ENCODE results near the gene RFPL3. TPM values are rescaled to one million over a fixed set of nuclear protein-coding genes. Genes with fewer than 3 reads are reported as not detected.
"Not testable (repeated sequence)": the region's sequence is repeated elsewhere in the genome, so short reads cannot be mapped to it uniquely, and the experiment has no call there.

Gene RFPL3
- total RNA-seq, 1 experiment from 2014 or later: not detected

DNA sequence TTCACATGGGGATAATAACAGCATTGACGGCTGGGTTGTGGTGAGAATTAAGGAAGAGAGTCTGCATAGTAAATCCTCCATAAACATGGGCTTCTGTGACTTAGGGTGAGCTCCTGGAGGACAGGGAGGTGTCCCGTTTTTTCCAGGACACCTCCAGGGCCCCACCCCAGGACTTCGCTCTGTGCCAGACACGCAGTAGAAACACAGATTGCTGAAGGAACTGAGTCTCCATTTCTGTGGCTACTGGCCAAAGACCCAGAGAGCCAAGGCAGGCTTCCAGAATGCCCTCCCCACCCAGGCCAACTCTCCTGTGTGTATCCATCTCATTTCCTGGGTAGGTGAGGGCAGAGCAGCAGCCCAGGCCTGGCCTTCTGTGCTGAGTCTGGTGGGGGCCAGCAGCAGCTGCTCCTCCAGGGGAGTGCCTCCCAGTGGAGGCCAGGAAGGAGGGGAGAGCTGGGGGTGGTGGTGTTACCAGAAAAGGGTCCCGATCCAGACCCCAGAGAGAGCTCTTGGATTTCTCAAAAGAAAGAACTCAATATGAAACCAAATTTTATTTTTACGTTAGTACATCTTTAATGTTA is 9.5 kb upstream of the RFPL3 start:
- intact Hi-C loops (cut with micrococcal nuclease): no loop called here
- POLR2A ChIA-PET (ENCODE audit: unreplicated experiment): no interaction called here
- no peak for DNase-seq
- TF ChIP-seq, protein P1, sequence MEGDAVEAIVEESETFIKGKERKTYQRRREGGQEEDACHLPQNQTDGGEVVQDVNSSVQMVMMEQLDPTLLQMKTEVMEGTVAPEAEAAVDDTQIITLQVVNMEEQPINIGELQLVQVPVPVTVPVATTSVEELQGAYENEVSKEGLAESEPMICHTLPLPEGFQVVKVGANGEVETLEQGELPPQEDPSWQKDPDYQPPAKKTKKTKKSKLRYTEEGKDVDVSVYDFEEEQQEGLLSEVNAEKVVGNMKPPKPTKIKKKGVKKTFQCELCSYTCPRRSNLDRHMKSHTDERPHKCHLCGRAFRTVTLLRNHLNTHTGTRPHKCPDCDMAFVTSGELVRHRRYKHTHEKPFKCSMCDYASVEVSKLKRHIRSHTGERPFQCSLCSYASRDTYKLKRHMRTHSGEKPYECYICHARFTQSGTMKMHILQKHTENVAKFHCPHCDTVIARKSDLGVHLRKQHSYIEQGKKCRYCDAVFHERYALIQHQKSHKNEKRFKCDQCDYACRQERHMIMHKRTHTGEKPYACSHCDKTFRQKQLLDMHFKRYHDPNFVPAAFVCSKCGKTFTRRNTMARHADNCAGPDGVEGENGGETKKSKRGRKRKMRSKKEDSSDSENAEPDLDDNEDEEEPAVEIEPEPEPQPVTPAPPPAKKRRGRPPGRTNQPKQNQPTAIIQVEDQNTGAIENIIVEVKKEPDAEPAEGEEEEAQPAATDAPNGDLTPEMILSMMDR (conservative IDR thresholded peaks at IDR 0.05; ENCODE audit: low read depth, low read length): no peak
- H4K20me1 ChIP-seq (ENCODE audit: low read length): no peaks in the 10 kb centered on the region
- no peak overlapping the region for H2AFZ ChIP-seq (ENCODE audit: low read length)
- H3K27me3 ChIP-seq (ENCODE audit: low read length): peaks cover 22% of the 10 kb centered on the region
- H3K9me2 ChIP-seq (replicated peaks; ENCODE audit: low read length): no peaks in the 10 kb centered on the region
- no peak for ATAC-seq
- CTCF ChIA-PET: no interaction called here
- no peaks in the 10 kb centered on the region for H3K9me3 ChIP-seq (ENCODE audit: low read length)
- no peaks in the 10 kb centered on the region for H3K36me3 ChIP-seq (ENCODE audit: low read depth, low read length)
- no peak overlapping the region for H3K9ac ChIP-seq (ENCODE audit: low read length)
- H3K4me1 ChIP-seq (ENCODE audit: insufficient read depth, low read length): no peaks in the 10 kb centered on the region
- no peaks in the 10 kb centered on the region for H3K79me2 ChIP-seq (ENCODE audit: low read length)
- no peaks in the 10 kb centered on the region for H3F3A ChIP-seq (ENCODE audit: low read length, unreplicated experiment)
- no TSS peak for BruUV-seq (replicated peaks)
- no peak overlapping the region for H3K4me3 ChIP-seq (ENCODE audit: low read length)
- no peak overlapping the region for H3K27ac ChIP-seq (ENCODE audit: low read length)
- H3K4me2 ChIP-seq (ENCODE audit: low read length): no peak overlapping the region

DNA sequence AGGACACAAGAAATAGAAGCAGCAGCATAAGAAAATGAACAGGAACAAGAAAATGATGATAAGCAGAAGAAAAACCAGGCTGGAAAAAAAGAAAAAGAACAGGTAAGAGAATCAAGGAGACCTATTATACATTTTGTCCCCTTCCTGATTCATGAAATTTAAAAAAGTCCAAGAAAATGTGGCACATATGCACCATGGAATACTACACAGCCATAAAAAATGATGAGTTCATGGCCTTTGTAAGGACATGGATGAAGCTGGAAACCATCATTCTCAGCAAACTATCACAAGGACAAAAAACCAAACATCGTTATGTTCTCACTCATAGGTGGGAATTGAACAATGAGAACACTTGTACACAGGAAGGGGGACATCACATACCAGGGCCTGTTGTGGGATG is 5.8 kb upstream of the RFPL3 start:
- POLR2A ChIA-PET (ENCODE audit: unreplicated experiment); CTCF ChIA-PET; H4K20me1 ChIP-seq (ENCODE audit: low read length); H3K9me3 ChIP-seq (ENCODE audit: low read length); H3K4me2 ChIP-seq (ENCODE audit: low read length); H3K36me3 ChIP-seq (ENCODE audit: low read depth, low read length); H3K4me1 ChIP-seq (ENCODE audit: insufficient read depth, low read length); H3K4me3 ChIP-seq (ENCODE audit: low read length); H3F3A ChIP-seq (ENCODE audit: low read length, unreplicated experiment); DNase-seq; H3K9ac ChIP-seq (ENCODE audit: low read length); H3K9me2 ChIP-seq (replicated peaks; ENCODE audit: low read length); H3K27ac ChIP-seq (ENCODE audit: low read length); H3K79me2 ChIP-seq (ENCODE audit: low read length); ATAC-seq; BruUV-seq (replicated peaks); H3K27me3 ChIP-seq (ENCODE audit: low read length); H2AFZ ChIP-seq (ENCODE audit: low read length); intact Hi-C loops (cut with micrococcal nuclease): not testable (repeated sequence)

DNA sequence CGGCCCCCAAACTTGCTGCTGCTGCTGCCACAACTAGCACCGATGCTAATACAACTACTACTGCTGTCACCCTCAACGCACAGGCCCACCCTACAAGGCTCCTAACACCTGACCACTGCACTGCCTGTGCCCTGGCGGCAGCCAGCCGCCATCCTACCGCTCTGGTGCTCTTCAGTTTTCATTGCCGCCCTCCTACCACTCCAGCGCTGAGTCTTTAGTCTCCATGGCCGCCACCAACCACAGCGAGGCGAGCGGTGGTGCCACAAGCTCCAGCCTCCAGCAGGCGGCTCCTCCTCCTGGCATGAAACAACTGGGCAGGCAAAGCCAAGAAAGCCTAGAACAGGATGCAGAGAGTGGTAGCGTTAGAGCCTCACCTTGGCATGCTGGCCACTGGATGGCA is 5.0 kb upstream of the RFPL3 start:
- H2AFZ ChIP-seq (ENCODE audit: low read length): no peak overlapping the region
- no peaks in the 10 kb centered on the region for H3K9me3 ChIP-seq (ENCODE audit: low read length)
- BruUV-seq (replicated peaks): no TSS peak

More for the DNA sequence above, 5.0 kb upstream of the RFPL3 start:
- TF ChIP-seq, protein P1 (conservative IDR thresholded peaks at IDR 0.05; ENCODE audit: low read depth, low read length): no peak
- H3K4me1 ChIP-seq (ENCODE audit: insufficient read depth, low read length): no peaks in the 10 kb centered on the region
- no peak overlapping the region for H3K4me2 ChIP-seq (ENCODE audit: low read length)
- H3K79me2 ChIP-seq (ENCODE audit: low read length): no peaks in the 10 kb centered on the region
- H3K36me3 ChIP-seq (ENCODE audit: low read depth, low read length): no peaks in the 10 kb centered on the region
- no peaks in the 10 kb centered on the region for H3K27me3 ChIP-seq (ENCODE audit: low read length)
- ChIA-PET CTCF (no interaction called here), POLR2A (ENCODE audit: unreplicated experiment) (no interaction called here)
- no peaks in the 10 kb centered on the region for H3F3A ChIP-seq (ENCODE audit: low read length, unreplicated experiment)
- H3K27ac ChIP-seq (ENCODE audit: low read length): no peak overlapping the region
- ATAC-seq (no peak), DNase-seq (no peak)
- H4K20me1 ChIP-seq (ENCODE audit: low read length): no peaks in the 10 kb centered on the region
- no peak overlapping the region for H3K9ac ChIP-seq (ENCODE audit: low read length)
- H3K4me3 ChIP-seq (ENCODE audit: low read length): no peak overlapping the region
- intact Hi-C loops (cut with micrococcal nuclease): no loop called here
- no peaks in the 10 kb centered on the region for H3K9me2 ChIP-seq (replicated peaks; ENCODE audit: low read length)
